K562 (cell line): ENCODE data around the gene SLIRP. TPM values are rescaled to one million over a fixed set of nuclear protein-coding genes. Genes with fewer than 3 reads are reported as not detected.

Experiments
- ARID4B ChIP-seq: sonication (generic); formaldehyde crosslinking; IDR thresholded peaks from 2 replicates; pipeline ENCODE4 v1.8.0; 2022; ENCODE audit warnings: mild to moderate bottlenecking, missing genetic modification reagents
- ATF1 ChIP-seq, 2 experiments: fragments of 450-650 bp in 1 of 2; IDR thresholded peaks; 2 replicates each; pipeline ENCODE4 v1.6.1; 2016; ENCODE audit warnings: missing compliant biosample characterization in 1 of 2, missing genetic modification characterization in 1 of 2
- BACH1 ChIP-seq: fragments of 200-800 bp; sonication (Bioruptor generic); IDR thresholded peaks from 2 replicates; pipeline ENCODE4 v1.6.1; 2016; ENCODE audit warnings: missing genetic modification characterization, missing compliant biosample characterization
- BDP1 ChIP-seq: IDR thresholded peaks from 3 replicates; pipeline ENCODE4 v1.6.1; 2011; ENCODE audit not compliant: insufficient read length, insufficient read depth
- CBFA2T3 ChIP-seq: fragments of 450-650 bp; IDR thresholded peaks from 2 replicates; pipeline ENCODE4 v1.6.1; 2017
- CHCHD3 ChIP-seq: fragments of 250-450 bp; sonication (Bioruptor Pico); IDR thresholded peaks from 2 replicates; pipeline ENCODE4 v2.1.2; 2022; ENCODE audit warnings: mild to moderate bottlenecking
- DNMT1 ChIP-seq: fragments of 450-650 bp; IDR thresholded peaks from 2 replicates; pipeline ENCODE4 v1.6.1; 2016; ENCODE audit warnings: antibody characterized with exemption, mild to moderate bottlenecking
- GATAD2B ChIP-seq: fragments of 450-650 bp; IDR thresholded peaks from 2 replicates; pipeline ENCODE4 v1.6.1; 2017; ENCODE audit warnings: mild to moderate bottlenecking, borderline replicate concordance
- HOXB6 ChIP-seq: fragments of 250-450 bp; sonication (Bioruptor Pico); IDR thresholded peaks from 2 replicates; pipeline ENCODE4 v1.5.1; 2022; ENCODE audit warnings: mild to moderate bottlenecking, borderline replicate concordance
- MYC ChIP-seq, 2 experiments: fragments of 250-450 bp in 1 of 2; sonication (Bioruptor Pico) in 1 of 2; IDR thresholded peaks; 2 replicates each; pipeline versions ENCODE4 v1.5.1 to v1.6.1; 2012 to 2021; ENCODE audit warnings: low read depth in 2 of 2, borderline replicate concordance in 1 of 2, improper control_type of control experiment in 1 of 2, low read length in 1 of 2, mild to moderate bottlenecking in 1 of 2, moderate library complexity in 1 of 2
- POLR2AphosphoS2 ChIP-seq: IDR thresholded peaks from 2 replicates; pipeline ENCODE4 v1.6.1; 2012; ENCODE audit warnings: low read length, improper control_type of control experiment
- POLR2AphosphoS5 ChIP-seq: IDR thresholded peaks from 2 replicates; pipeline ENCODE4 v1.6.1; 2011; ENCODE audit warnings: mild to moderate bottlenecking, low read depth, low read length, moderate library complexity; ENCODE audit not compliant: control insufficient read depth, insufficient read depth
- POU5F1 ChIP-seq: fragments of 150-350 bp; IDR thresholded peaks from 2 replicates; pipeline ENCODE4 v1.6.1; 2014; ENCODE audit warnings: borderline replicate concordance, low read length, low read depth, mild to moderate bottlenecking; ENCODE audit not compliant: partially characterized antibody
- PTBP1 ChIP-seq: fragments of 200-400 bp; formaldehyde crosslinking; IDR thresholded peaks from 2 replicates; pipeline ENCODE4 v1.6.1; 2017; ENCODE audit warnings: low read depth, low read length
- TRIM24 ChIP-seq, 2 experiments: fragments of 450-650 bp; IDR thresholded peaks; 2 replicates each; pipeline ENCODE4 v1.6.1; 2016
- ZBED1 ChIP-seq: IDR thresholded peaks from 2 replicates; pipeline ENCODE4 v1.6.1; 2014
- ZNF239 ChIP-seq: fragments of 250-450 bp; sonication (Bioruptor Pico); IDR thresholded peaks from 2 replicates; pipeline ENCODE4 v1.4.0; 2020; ENCODE audit warnings: mild to moderate bottlenecking
- ZNF384 ChIP-seq: IDR thresholded peaks from 2 replicates; pipeline ENCODE4 v1.6.1; 2012; ENCODE audit warnings: low read depth, low read length, improper control_type of control experiment
- ZNF583 ChIP-seq: fragments of 250-450 bp; sonication (Bioruptor Pico); IDR thresholded peaks from 2 replicates; pipeline ENCODE4 v1.4.0; 2020
- ZNF584 ChIP-seq: fragments of 200-800 bp; sonication (Bioruptor generic); IDR thresholded peaks from 2 replicates; pipeline ENCODE4 v1.6.1; 2016; ENCODE audit warnings: low read depth, mild to moderate bottlenecking, missing genetic modification characterization, missing compliant biosample characterization
- ZNF75A ChIP-seq: fragments of 450-650 bp; formaldehyde crosslinking; IDR thresholded peaks from 2 replicates; pipeline ENCODE4 v1.4.0; 2020; ENCODE audit warnings: mild to moderate bottlenecking
- polyA plus RNA-seq, 8 experiments: library from polyadenylated mRNA; depleted of rRNA in 4 of 8; stranded (reverse) in 5 of 8; unstranded in 3 of 8; fragments of >200 nt; fragmentation: Nextera tagmentation in 2 of 8; fragmentation: Illumina TruSeq in 1 of 8; extraction: Ambion mirVana in 2 of 8; extraction: Trizol in 1 of 8; gene quantifications; 2 replicates each; pipeline versions ENCODE4 v1.2.1 to v1.2.3, GENCODE V29; 2011 to 2014; ENCODE audit warnings: inconsistent platforms in 1 of 8, missing spikeins in 1 of 8
- total RNA-seq, 7 experiments: library from RNA; depleted of rRNA in 6 of 7; stranded (reverse); fragments of >200 nt in 6 of 7; fragmentation: Illumina TruSeq in 2 of 7; extraction: Trizol in 2 of 7; gene quantifications; 2 replicates each; pipeline versions ENCODE4 v1.2.1 to v1.2.3, GENCODE V29; 2011 to 2021; ENCODE audit warnings: low replicate concordance in 1 of 7
- TF ChIP-seq, protein P1 (sequence below): sonication (generic); formaldehyde crosslinking; IDR thresholded peaks from 2 replicates; pipeline ENCODE4 v1.8.0; 2022; ENCODE audit warnings: missing genetic modification reagents, mild to moderate bottlenecking, borderline replicate concordance
- TF ChIP-seq, protein P2 (sequence below): fragments of 450-650 bp; formaldehyde crosslinking; IDR thresholded peaks from 2 replicates; pipeline ENCODE4 v1.4.0; 2020; ENCODE audit warnings: mild to moderate bottlenecking, mixed read lengths

The SLIRP gene
- total and polyA plus RNA-seq, 9 of the 15 experiments (the other 6 are each of a cell fraction or from before 2014, with no cell fraction given) = 251 to 1,905 (median 491) TPM

- TF ChIP-seq, protein P1, sequence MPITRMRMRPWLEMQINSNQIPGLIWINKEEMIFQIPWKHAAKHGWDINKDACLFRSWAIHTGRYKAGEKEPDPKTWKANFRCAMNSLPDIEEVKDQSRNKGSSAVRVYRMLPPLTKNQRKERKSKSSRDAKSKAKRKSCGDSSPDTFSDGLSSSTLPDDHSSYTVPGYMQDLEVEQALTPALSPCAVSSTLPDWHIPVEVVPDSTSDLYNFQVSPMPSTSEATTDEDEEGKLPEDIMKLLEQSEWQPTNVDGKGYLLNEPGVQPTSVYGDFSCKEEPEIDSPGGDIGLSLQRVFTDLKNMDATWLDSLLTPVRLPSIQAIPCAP (CRISPR knock-in tag) = no peak
- TF ChIP-seq CHCHD3 (CRISPR knock-in tag) (no peak), HOXB6 (CRISPR knock-in tag) (no peak), DNMT1 (no peak), ARID4B (0 out of 2 replicates have a peak, but pooled peaks have one; percentile 10), MYC (IDR thresholded peaks at IDR 0.05; ENCODE audit: low read depth, low read length) (peak; percentile 89), MYC (CRISPR knock-in tag; IDR thresholded peaks at IDR 0.05; ENCODE audit: borderline replicate concordance, low read depth) (no peak), TRIM24 (IDR thresholded peaks at IDR 0.05) (0 out of 4 replicates have a peak, but pooled peaks of 1 of the 2 experiments have one; percentile 15), POU5F1 (no peak), ATF1 (CRISPR knock-in tag; IDR thresholded peaks at IDR 0.05) (no peak), ATF1 (tag; IDR thresholded peaks at IDR 0.05) (peak; percentile 32; the same call in 1 of the 2 replicates), ZNF239 (CRISPR knock-in tag) (no peak), GATAD2B (no peak), BDP1 (no peak), POLR2AphosphoS2 (no peak), CBFA2T3 (no peak), ZNF584 (CRISPR knock-in tag) (no peak), ZNF583 (CRISPR knock-in tag) (no peak), ZBED1 (no peak), ZNF384 (no peak), POLR2AphosphoS5 (peak; percentile 95), PTBP1 (no peak), BACH1 (tag) (no peak), ZNF75A (CRISPR knock-in tag) (no peak)
- TF ChIP-seq, protein P2, sequence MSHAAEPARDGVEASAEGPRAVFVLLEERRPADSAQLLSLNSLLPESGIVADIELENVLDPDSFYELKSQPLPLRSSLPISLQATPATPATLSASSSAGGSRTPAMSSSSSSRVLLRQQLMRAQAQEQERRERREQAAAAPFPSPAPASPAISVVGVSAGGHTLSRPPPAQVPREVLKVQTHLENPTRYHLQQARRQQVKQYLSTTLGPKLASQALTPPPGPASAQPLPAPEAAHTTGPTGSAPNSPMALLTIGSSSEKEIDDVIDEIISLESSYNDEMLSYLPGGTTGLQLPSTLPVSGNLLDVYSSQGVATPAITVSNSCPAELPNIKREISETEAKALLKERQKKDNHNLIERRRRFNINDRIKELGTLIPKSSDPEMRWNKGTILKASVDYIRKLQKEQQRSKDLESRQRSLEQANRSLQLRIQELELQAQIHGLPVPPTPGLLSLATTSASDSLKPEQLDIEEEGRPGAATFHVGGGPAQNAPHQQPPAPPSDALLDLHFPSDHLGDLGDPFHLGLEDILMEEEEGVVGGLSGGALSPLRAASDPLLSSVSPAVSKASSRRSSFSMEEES (CRISPR knock-in tag) = no peak
Measured at GRCh38 chr14:77707724-77708408, at the start of gene SLIRP, which contains the start of gene ALKBH1 (continued).
